HS-5 (cell line): Measurements from ENCODE around the gene STARD3NL.
"Not testable (repeated sequence)": the region's sequence is repeated elsewhere in the genome, so short reads cannot be mapped to it uniquely, and the experiment has no call there.

Source experiments
- DNase-seq: peaks from one replicate; pipeline ENCODE4 v3.0.0-alpha.2; 2012; ENCODE audit warnings: low read depth

STARD3NL gene

GRCh38 chr7:38269704-38270346, 91.8 kb downstream of the STARD3NL start:
- not testable (repeated sequence) for DNase-seq

DNA sequence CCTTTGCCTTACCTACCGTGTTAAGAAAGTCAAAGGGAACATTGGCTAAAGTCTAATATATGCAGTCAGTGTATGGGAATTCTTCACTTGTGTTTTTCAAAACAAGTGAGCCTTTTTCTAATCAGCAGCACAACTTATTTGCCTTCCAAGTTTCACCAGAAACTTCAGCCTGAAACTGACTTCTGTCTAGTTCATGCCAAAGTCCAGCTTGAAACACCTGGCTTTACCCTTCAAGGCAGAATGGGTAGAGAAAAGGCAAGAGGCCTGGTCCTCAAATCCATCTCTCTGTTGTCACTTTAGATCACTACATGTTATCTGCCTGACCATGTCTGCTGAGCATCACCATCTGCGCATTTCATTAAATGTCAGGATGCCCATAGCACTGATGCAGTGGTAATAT, 92.4 kb downstream of the STARD3NL start:
- not testable (repeated sequence) for DNase-seq

DNA sequence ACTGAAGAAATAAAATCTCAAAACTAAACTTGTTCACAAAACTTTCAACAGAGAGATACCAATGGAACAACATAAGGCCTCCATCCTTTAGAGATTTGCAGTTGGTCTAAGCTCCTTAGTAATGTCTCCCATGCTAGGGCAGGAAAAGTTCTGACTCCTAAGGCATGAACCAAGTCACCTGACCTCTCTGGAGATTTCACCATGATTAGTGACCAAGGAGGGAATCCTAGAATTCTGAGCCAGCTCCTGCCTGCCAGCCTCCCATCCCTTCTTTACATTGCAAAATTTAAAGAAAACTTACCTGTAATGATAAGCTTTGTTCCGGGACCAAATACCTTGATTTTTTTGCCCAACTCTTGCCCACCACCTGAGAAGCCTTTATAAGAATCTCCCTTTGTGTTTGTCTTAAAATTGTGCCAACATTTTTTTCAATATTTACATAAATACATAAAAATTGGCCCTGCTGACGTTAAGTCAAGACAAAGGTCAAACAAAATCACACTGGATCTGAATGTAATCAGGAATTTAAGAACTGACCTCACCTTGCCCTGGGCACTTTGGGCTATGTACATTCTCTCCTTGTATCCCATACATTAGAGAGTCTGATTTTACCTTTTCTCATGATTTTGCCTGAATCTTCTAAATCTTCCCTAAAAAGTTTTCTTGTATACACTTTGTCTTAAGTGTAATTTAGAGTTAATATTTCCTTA, 95.4 kb downstream of the STARD3NL start, which contains the start of gene TARP:
TARP (minus strand) TSS at position 351 of the 710 bp plus-strand sequence.
- no peak for DNase-seq

GRCh38 chr7:38274486-38274885, 96.4 kb downstream of the STARD3NL start:
- peak; percentile 47 for DNase-seq

GRCh38 chr7:38274927-38275620, 97.0 kb downstream of the STARD3NL start:
- no peak for DNase-seq

DNA sequence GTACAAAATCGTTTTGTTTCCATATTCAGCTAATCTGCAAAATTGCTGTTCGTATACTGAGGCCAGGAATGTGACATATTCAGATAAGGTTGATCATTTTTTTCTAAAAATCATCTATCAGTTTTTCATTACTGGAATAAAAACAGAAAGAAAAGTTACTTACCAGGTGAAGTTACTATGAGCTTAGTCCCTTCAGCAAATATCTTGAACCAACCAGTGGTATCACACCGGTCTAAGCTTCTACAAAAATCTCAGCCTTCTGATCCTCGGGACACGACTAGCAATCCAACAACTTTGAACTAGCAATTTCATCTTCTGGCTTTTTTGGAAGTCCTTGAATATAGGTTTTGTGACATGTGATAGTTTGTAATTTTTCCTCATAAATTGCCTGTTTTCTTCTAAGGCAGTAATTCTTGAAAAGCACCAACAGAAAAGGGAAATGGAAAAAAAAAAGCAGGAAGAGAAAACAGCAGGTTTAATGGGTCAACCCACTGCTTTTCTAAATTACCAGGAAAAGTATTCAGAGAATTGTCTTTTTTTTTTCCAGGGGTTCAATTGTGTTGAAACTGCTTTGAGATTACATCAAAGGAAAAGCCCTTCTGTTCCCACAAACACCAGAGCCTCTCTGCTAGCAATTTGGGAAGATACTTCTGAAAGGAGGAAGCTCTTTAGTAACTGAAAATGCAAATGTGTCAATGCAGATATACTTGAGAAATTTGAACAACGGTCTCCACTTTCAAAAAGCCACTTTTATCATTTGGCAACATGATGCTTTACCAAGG, 98.2 kb downstream of the STARD3NL start:
- DNase-seq, result no peak

DNA sequence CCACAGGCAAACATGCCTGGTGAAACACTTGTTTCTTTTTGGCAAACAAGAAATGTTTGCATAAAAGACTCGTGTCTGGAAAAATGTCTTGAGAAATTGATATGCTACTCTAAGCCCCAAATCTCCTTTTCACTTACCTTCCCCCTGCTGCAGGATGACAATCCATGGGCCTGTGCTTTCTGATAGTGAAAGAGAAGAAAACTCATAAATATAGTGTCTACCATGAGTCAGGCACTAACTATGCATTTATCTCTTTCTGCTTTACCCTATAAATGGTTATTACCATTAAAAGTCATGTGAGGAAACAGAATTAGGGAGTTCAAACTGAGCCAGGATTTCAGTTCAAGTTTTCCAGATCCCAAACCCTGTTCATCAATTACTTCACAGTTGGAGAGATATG, 102.0 kb downstream of the STARD3NL start:
- DNase-seq, result peak; percentile 2
